Liver (tissue), 9 donors: ENCODE data around the gene LAMA2. TPM values are rescaled to one million over a fixed set of nuclear protein-coding genes. Genes with fewer than 3 reads are reported as not detected.

Experiments used
- DNase-seq: peaks from one replicate; pipeline ENCODE4 v3.0.0-alpha.2; 2017; ENCODE audit warnings: low spot score
- H3K27ac ChIP-seq, 2 donors: one replicate each; pipeline ENCODE4 v1.7.0; 2013; ENCODE audit warnings: inconsistent platforms in 2 of 2, low read length in 2 of 2, control low read depth in 1 of 2, low read depth in 1 of 2, mild to moderate bottlenecking in 1 of 2
- H3K27me3 ChIP-seq, 4 donors: one replicate each; pipeline versions ENCODE4 v1.6.1 to v1.7.0; 2013; ENCODE audit warnings: low read length in 3 of 4, inconsistent platforms in 1 of 4, mild to moderate bottlenecking in 1 of 4, moderate library complexity in 1 of 4; ENCODE audit not compliant: control insufficient read depth in 4 of 4, insufficient read depth in 4 of 4
- H3K36me3 ChIP-seq, 4 donors: one replicate each; pipeline versions ENCODE4 v1.6.1 to v1.7.0; 2013; ENCODE audit warnings: low read length in 3 of 4, mild to moderate bottlenecking in 3 of 4, low read depth in 1 of 4, moderate library complexity in 1 of 4; ENCODE audit not compliant: control insufficient read depth in 4 of 4, insufficient read depth in 3 of 4
- H3K4me1 ChIP-seq, 4 donors: one replicate each; pipeline versions ENCODE4 v1.6.1 to v1.7.0; 2013; ENCODE audit warnings: low read length in 3 of 4, mild to moderate bottlenecking in 3 of 4, moderate library complexity in 1 of 4; ENCODE audit not compliant: control insufficient read depth in 4 of 4, insufficient read depth in 4 of 4
- H3K4me3 ChIP-seq, 3 donors: one replicate each; pipeline versions ENCODE4 v1.6.1 to v1.7.0; 2013; ENCODE audit warnings: low read length in 3 of 3, control low read depth in 1 of 3, low read depth in 1 of 3, mild to moderate bottlenecking in 1 of 3
- H3K9ac ChIP-seq, 2 donors: one replicate each; pipeline ENCODE4 v1.7.0; 2013; ENCODE audit warnings: low read length in 2 of 2, mild to moderate bottlenecking in 2 of 2, moderate library complexity in 2 of 2, control low read depth in 1 of 2, low read depth in 1 of 2
- H3K9me3 ChIP-seq, 4 donors: one replicate each; pipeline versions ENCODE4 v1.6.1 to v1.7.0; 2013; ENCODE audit warnings: low read length in 3 of 4; ENCODE audit not compliant: control insufficient read depth in 4 of 4
- CTCF ChIP-seq: fragments of 150-350 bp; IDR thresholded peaks from 2 replicates; pipeline ENCODE4 v1.5.1; 2017; ENCODE audit warnings: improper control_type of control experiment, low read depth, low read length; ENCODE audit not compliant: missing input control
- FOXA1 ChIP-seq: IDR thresholded peaks from 2 replicates; pipeline ENCODE4 v1.6.1; 2016; ENCODE audit warnings: antibody characterized with exemption
- FOXA2 ChIP-seq: IDR thresholded peaks from 2 replicates; pipeline ENCODE4 v1.6.1; 2016; ENCODE audit warnings: antibody characterized with exemption
- GABPA ChIP-seq, 2 donors: IDR thresholded peaks in 1 of 2; conservative IDR thresholded peaks in 1 of 2; 2 replicates each; pipeline ENCODE4 v1.6.1; 2016; ENCODE audit warnings: antibody characterized with exemption in 2 of 2, mild to moderate bottlenecking in 1 of 2, moderate library complexity in 1 of 2
- HNF4A ChIP-seq, 2 donors: conservative IDR thresholded peaks; 2 replicates each; pipeline ENCODE4 v1.6.1; 2016; ENCODE audit warnings: antibody characterized with exemption in 2 of 2, mild to moderate bottlenecking in 2 of 2
- HNF4G ChIP-seq: IDR thresholded peaks from 2 replicates; pipeline ENCODE4 v1.6.1; 2016; ENCODE audit warnings: antibody characterized with exemption
- JUND ChIP-seq, 2 donors: IDR thresholded peaks; 2 replicates each; pipeline ENCODE4 v1.6.1; 2016; ENCODE audit warnings: antibody characterized with exemption in 2 of 2
- RAD21 ChIP-seq, 2 donors: IDR thresholded peaks; 2 replicates each; pipeline ENCODE4 v1.6.1; 2016; ENCODE audit warnings: antibody characterized with exemption in 2 of 2, mild to moderate bottlenecking in 2 of 2
- RXRA ChIP-seq, 2 donors: IDR thresholded peaks; 2 replicates each; pipeline ENCODE4 v1.6.1; 2017 to 2018; ENCODE audit warnings: antibody characterized with exemption in 2 of 2, mild to moderate bottlenecking in 1 of 2
- SP1 ChIP-seq: IDR thresholded peaks from 2 replicates; pipeline ENCODE4 v1.6.1; 2018; ENCODE audit warnings: antibody characterized with exemption, mild to moderate bottlenecking
- TAF1 ChIP-seq: conservative IDR thresholded peaks from 2 replicates; pipeline ENCODE4 v1.6.1; 2016; ENCODE audit warnings: antibody characterized with exemption, mild to moderate bottlenecking
- YY1 ChIP-seq: IDR thresholded peaks from 2 replicates; pipeline ENCODE4 v1.6.1; 2016; ENCODE audit warnings: antibody characterized with exemption, mild to moderate bottlenecking
- polyA plus RNA-seq, 2 donors: library from polyadenylated mRNA; stranded (reverse) in 1 of 2; unstranded in 1 of 2; fragments of 200-250 nt in 1 of 2; fragments of >200 nt in 1 of 2; fragmentation: Nextera tagmentation in 1 of 2; extraction: Ambion mirVana in 1 of 2; gene quantifications; one replicate each; pipeline versions ENCODE4 v1.2.1 to v1.2.3, GENCODE V29; 2013 to 2015
- total RNA-seq, 2 donors: library from RNA; depleted of rRNA; stranded (reverse); fragments of >200 nt; gene quantifications; one replicate each; pipeline ENCODE4 v1.2.3, GENCODE V29; 2014
- TF ChIP-seq, protein P1 (sequence below): IDR thresholded peaks from 2 replicates; pipeline ENCODE4 v1.6.1; 2016; ENCODE audit warnings: antibody characterized with exemption
- TF ChIP-seq, protein P2 (sequence below): IDR thresholded peaks from 2 replicates; pipeline ENCODE4 v1.6.1; 2016; ENCODE audit warnings: antibody characterized with exemption
- TF ChIP-seq, protein P3 (sequence below): IDR thresholded peaks from 2 replicates; pipeline ENCODE4 v1.6.1; 2016; ENCODE audit warnings: antibody characterized with exemption
- TF ChIP-seq, protein P4 (sequence below): IDR thresholded peaks from 2 replicates; pipeline ENCODE4 v1.6.1; 2016; ENCODE audit warnings: antibody characterized with exemption, mild to moderate bottlenecking
- donor health status: healthy.
- donor health status: healthy.
- donor health status: healthy.
- donor health status: healthy.
- donor health status: healthy.

The LAMA2 gene
- total and polyA plus RNA-seq, 4 donors = 1.3 to 17.0 (median 3.0) TPM

DNA sequence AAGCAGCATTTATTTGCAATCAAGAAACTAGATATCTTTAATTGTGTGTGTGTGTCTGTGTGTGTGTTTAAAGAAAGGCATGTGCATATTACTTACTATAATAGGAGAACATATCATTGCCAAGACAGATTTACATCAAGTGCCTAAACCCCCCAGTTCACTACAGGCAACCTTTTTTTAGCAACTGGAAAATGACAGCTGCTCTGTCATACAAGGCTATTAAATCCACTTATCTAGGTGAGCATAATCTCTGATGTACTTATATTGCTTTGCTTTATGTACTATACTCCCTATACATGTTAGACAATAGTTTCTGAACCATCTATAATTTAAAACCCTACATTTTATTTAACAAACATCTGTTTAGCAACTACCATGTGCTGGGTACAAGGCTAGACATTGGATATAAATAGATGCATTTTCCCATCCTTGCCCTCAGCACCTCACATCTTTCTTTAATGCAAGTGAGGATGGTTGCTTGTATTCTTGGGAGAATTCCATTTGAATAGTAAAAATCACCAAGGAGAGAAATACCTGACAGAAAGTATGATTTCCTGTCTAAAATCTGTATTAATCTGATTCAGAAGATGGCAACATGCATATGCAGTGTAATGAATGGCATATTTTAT is 398.3 kb downstream of the LAMA2 start:
- no peak for DNase-seq
- no peak overlapping the region for H3K9ac ChIP-seq
- no peak overlapping the region for H3K4me3 ChIP-seq
- H3K27me3 ChIP-seq = peaks cover 0 to 3% (median 1%) of the 10 kb centered on the region in 4 donors
- no peak overlapping the region for H3K27ac ChIP-seq
- H3K36me3 ChIP-seq = no peaks in the 10 kb centered on the region
- no peaks in the 10 kb centered on the region for H3K4me1 ChIP-seq
- no peaks in the 10 kb centered on the region for H3K9me3 ChIP-seq
- no peak for TF ChIP-seq RAD21 (IDR thresholded peaks at IDR 0.05)
- TF ChIP-seq, protein P1, sequence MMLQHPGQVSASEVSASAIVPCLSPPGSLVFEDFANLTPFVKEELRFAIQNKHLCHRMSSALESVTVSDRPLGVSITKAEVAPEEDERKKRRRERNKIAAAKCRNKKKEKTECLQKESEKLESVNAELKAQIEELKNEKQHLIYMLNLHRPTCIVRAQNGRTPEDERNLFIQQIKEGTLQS = no peak
- TF ChIP-seq FOXA2 = no peak
- TF ChIP-seq, protein P2, sequence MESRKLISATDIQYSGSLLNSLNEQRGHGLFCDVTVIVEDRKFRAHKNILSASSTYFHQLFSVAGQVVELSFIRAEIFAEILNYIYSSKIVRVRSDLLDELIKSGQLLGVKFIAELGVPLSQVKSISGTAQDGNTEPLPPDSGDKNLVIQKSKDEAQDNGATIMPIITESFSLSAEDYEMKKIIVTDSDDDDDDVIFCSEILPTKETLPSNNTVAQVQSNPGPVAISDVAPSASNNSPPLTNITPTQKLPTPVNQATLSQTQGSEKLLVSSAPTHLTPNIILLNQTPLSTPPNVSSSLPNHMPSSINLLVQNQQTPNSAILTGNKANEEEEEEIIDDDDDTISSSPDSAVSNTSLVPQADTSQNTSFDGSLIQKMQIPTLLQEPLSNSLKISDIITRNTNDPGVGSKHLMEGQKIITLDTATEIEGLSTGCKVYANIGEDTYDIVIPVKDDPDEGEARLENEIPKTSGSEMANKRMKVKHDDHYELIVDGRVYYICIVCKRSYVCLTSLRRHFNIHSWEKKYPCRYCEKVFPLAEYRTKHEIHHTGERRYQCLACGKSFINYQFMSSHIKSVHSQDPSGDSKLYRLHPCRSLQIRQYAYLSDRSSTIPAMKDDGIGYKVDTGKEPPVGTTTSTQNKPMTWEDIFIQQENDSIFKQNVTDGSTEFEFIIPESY = no peak
- no peak for TF ChIP-seq GABPA (IDR thresholded peaks at IDR 0.05 in 1 of 2, conservative IDR thresholded peaks at IDR 0.05 in 1 of 2)
- no peak for TF ChIP-seq TAF1
- no peak for TF ChIP-seq CTCF
- TF ChIP-seq HNF4A (conservative IDR thresholded peaks at IDR 0.05) = no peak
- TF ChIP-seq, protein P3, sequence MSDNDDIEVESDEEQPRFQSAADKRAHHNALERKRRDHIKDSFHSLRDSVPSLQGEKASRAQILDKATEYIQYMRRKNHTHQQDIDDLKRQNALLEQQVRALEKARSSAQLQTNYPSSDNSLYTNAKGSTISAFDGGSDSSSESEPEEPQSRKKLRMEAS = no peak
- TF ChIP-seq, protein P4, sequence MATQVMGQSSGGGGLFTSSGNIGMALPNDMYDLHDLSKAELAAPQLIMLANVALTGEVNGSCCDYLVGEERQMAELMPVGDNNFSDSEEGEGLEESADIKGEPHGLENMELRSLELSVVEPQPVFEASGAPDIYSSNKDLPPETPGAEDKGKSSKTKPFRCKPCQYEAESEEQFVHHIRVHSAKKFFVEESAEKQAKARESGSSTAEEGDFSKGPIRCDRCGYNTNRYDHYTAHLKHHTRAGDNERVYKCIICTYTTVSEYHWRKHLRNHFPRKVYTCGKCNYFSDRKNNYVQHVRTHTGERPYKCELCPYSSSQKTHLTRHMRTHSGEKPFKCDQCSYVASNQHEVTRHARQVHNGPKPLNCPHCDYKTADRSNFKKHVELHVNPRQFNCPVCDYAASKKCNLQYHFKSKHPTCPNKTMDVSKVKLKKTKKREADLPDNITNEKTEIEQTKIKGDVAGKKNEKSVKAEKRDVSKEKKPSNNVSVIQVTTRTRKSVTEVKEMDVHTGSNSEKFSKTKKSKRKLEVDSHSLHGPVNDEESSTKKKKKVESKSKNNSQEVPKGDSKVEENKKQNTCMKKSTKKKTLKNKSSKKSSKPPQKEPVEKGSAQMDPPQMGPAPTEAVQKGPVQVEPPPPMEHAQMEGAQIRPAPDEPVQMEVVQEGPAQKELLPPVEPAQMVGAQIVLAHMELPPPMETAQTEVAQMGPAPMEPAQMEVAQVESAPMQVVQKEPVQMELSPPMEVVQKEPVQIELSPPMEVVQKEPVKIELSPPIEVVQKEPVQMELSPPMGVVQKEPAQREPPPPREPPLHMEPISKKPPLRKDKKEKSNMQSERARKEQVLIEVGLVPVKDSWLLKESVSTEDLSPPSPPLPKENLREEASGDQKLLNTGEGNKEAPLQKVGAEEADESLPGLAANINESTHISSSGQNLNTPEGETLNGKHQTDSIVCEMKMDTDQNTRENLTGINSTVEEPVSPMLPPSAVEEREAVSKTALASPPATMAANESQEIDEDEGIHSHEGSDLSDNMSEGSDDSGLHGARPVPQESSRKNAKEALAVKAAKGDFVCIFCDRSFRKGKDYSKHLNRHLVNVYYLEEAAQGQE = no peak
- no peak for TF ChIP-seq JUND (IDR thresholded peaks at IDR 0.05)
- TF ChIP-seq FOXA1 = no peak
- TF ChIP-seq HNF4G = no peak
- no peak for TF ChIP-seq SP1

- Histone ChIP-seq H3K9me3 (no peaks in the 10 kb centered on the region), H3K4me1 (no peaks in the 10 kb centered on the region), H3K36me3 (no peaks in the 10 kb centered on the region), H3K27me3 (peaks cover 0 to 3% (median 1%) of the 10 kb centered on the region in 4 donors), H3K4me3 (no peak overlapping the region), H3K9ac (no peak overlapping the region), H3K27ac (no peak overlapping the region)
- DNase-seq = no peak
- TF ChIP-seq FOXA2 (no peak), YY1 (no peak), RXRA (IDR thresholded peaks at IDR 0.05) (no peak), TAF1 (no peak), RAD21 (IDR thresholded peaks at IDR 0.05) (no peak), HNF4G (no peak)
- TF ChIP-seq, protein P4 = no peak
- TF ChIP-seq, protein P1 = no peak
- TF ChIP-seq, protein P3 = no peak
Observed at GRCh38 chr6:129282019-129282418, 399.1 kb downstream of the LAMA2 start.
